K562 (cell line): ENCODE results near the gene BCO2. TPM values are rescaled to one million over a fixed set of nuclear protein-coding genes. Genes with fewer than 3 reads are reported as not detected.

Experiments
- ATAC-seq: fragments of 200-7000 bp; cut with Tn5 transposase; 3 replicates; pipeline ENCODE4 v1.9.1; 2020; ENCODE audit warnings: moderate library complexity
- BruUV-seq: library from RNA; stranded (reverse); fragments of 400-500 nt; replicated peaks from 2 replicates; lab custom pipeline; 2021; lab: Mats Ljungman, UMichigan
- CTCF ChIA-PET: fragments of 300-600 bp; formaldehyde crosslinking; extraction: SDS; loops from one replicate; lab custom pipeline; 2021; ENCODE audit warnings: low intra/inter-chr PET ratio; lab: Yijun Ruan, JAX
- POLR2A ChIA-PET: fragments of 300-600, 350-650 bp; sonication (Branson Sonifier 250); formaldehyde crosslinking; extraction: SDS; loops from one replicate; lab custom pipeline; 2021; ENCODE audit warnings: antibody characterized with exemption, inconsistent platforms; lab: Yijun Ruan, JAX
- DNase-seq, 4 experiments: peaks; one replicate each; pipeline versions ENCODE4 v3.0.0 to v3.0.0-alpha.2; 2011 to 2018; ENCODE audit warnings: low spot score in 3 of 4, mixed read lengths in 3 of 4; ENCODE audit errors: extremely low read depth in 1 of 4
- FAIRE-seq: peaks from 2 replicates; lab custom pipeline; 2011; peaks lifted over from hg19 to GRCh38; lab: Jason Lieb, UNC
- H2AFZ ChIP-seq: 2 replicates; pipeline ENCODE4 v1.6.0; 2011; ENCODE audit warnings: low read depth, low read length, control low read depth, inconsistent platforms
- H3K27ac ChIP-seq: fragments of 200-600 bp; 3 replicates; pipeline ENCODE4 v1.8.0; 2011; ENCODE audit warnings: low read depth, mild to moderate bottlenecking, control low read depth, inconsistent platforms, low read length, moderate library complexity, mixed read lengths; ENCODE audit errors: extremely low read depth
- H3K27me3 ChIP-seq, 2 experiments: fragments of 300-600 bp in 1 of 2; 2 replicates in 1 of 2; 3 replicates in 1 of 2; pipeline versions ENCODE4 v1.6.0 to v1.8.0; 2011; ENCODE audit warnings: inconsistent platforms in 2 of 2, low read length in 2 of 2, mild to moderate bottlenecking in 1 of 2, mixed read lengths in 1 of 2, moderate library complexity in 1 of 2; ENCODE audit not compliant: control insufficient read depth in 2 of 2, insufficient read depth in 2 of 2
- H3K36me3 ChIP-seq: fragments of 300-600 bp; 3 replicates; pipeline ENCODE4 v1.8.0; 2011; ENCODE audit warnings: mild to moderate bottlenecking, low read length, inconsistent platforms; ENCODE audit not compliant: control insufficient read depth, insufficient read depth
- H3K4me1 ChIP-seq, 2 experiments: fragments of 200-600 bp in 1 of 2; replicated peaks in 1 of 2; 2 replicates in 1 of 2; 3 replicates in 1 of 2; pipeline versions ENCODE4 v1.5.1 to v1.8.0; 2011; ENCODE audit warnings: inconsistent platforms in 2 of 2, low read length in 2 of 2, mild to moderate bottlenecking in 1 of 2, mixed read lengths in 1 of 2, moderate library complexity in 1 of 2; ENCODE audit not compliant: control insufficient read depth in 2 of 2, insufficient read depth in 2 of 2
- H3K4me2 ChIP-seq: 2 replicates; pipeline ENCODE4 v1.6.1; 2011; ENCODE audit warnings: low read length, control low read depth, inconsistent platforms, mixed read lengths; ENCODE audit not compliant: insufficient read depth
- H3K4me3 ChIP-seq: fragments of 200-600 bp; sonication (generic), shearing (Covaris generic); 2 replicates; pipeline ENCODE4 v1.5.1; 2016; ENCODE audit warnings: control low read depth, inconsistent platforms
- H3K79me2 ChIP-seq: fragments of 200-600 bp; 3 replicates; pipeline ENCODE4 v1.8.0; 2011; ENCODE audit warnings: low read length, inconsistent platforms; ENCODE audit not compliant: control insufficient read depth, insufficient read depth
- H3K9ac ChIP-seq, 2 experiments: 2 replicates each; pipeline versions ENCODE4 v1.6.0 to v1.6.1; 2011; ENCODE audit warnings: low read depth in 2 of 2, low read length in 2 of 2, control low read depth in 1 of 2, inconsistent platforms in 1 of 2, mild to moderate bottlenecking in 1 of 2, mixed read lengths in 1 of 2; ENCODE audit not compliant: insufficient read depth in 1 of 2
- H3K9me1 ChIP-seq: one replicate; pipeline ENCODE4 v1.6.0; 2011; ENCODE audit warnings: inconsistent platforms, mild to moderate bottlenecking, low read length, moderate library complexity; ENCODE audit not compliant: control insufficient read depth, insufficient read depth
- H3K9me3 ChIP-seq: replicated peaks from 2 replicates; pipeline ENCODE4 v1.5.1; 2011; ENCODE audit warnings: low read depth, low read length, inconsistent platforms; ENCODE audit not compliant: control insufficient read depth, insufficient read depth
- H4K20me1 ChIP-seq: replicated peaks from 2 replicates; pipeline ENCODE4 v1.6.1; 2011; ENCODE audit warnings: low read length, inconsistent platforms, mixed read lengths; ENCODE audit not compliant: control insufficient read depth, insufficient read depth
- HOMEZ ChIP-seq: fragments of 250-450 bp; sonication (Bioruptor Pico); IDR thresholded peaks from 2 replicates; pipeline ENCODE4 v1.4.0; 2020; ENCODE audit warnings: mild to moderate bottlenecking, moderate library complexity
- ILF3 ChIP-seq: fragments of 450-650 bp; IDR thresholded peaks from 2 replicates; pipeline ENCODE4 v1.6.1; 2018; ENCODE audit warnings: antibody characterized with exemption, mild to moderate bottlenecking, moderate library complexity, borderline replicate concordance
- TRIM28 ChIP-seq: fragments of 450-650 bp; IDR thresholded peaks from 2 replicates; pipeline ENCODE4 v1.6.1; 2017
- WGBS: fragments of 100-300 bp; shearing (Covaris generic); methylation state at CpG from one replicate; pipeline ENCODE4 v1.1.6; 2016; ENCODE audit warnings: low coverage, mixed read lengths; ENCODE audit not compliant: insufficient coverage; ENCODE audit errors: missing lambda C conversion rate; 5-methylcytosine and 5-hydroxymethylcytosine counted together
- in situ Hi-C: fragments of 300-500 bp; cut with MboI; formaldehyde crosslinking; loops from 4 replicates; pipeline ENCODE4 v1.15.0; 2018; ENCODE audit warnings: inconsistent platforms, mixed read lengths
- intact Hi-C: fragments of 100-400 bp; cut with micrococcal nuclease; formaldehyde crosslinking; loops from 2 replicates; pipeline ENCODE4 v1.14.2; 2022
- polyA plus RNA-seq, 8 experiments: library from polyadenylated mRNA; depleted of rRNA in 4 of 8; stranded (reverse) in 5 of 8; unstranded in 3 of 8; fragments of >200 nt; fragmentation: Nextera tagmentation in 2 of 8; fragmentation: Illumina TruSeq in 1 of 8; extraction: Ambion mirVana in 2 of 8; extraction: Trizol in 1 of 8; gene quantifications; 2 replicates each; pipeline versions ENCODE4 v1.2.1 to v1.2.3, GENCODE V29; 2011 to 2014; ENCODE audit warnings: inconsistent platforms in 1 of 8, missing spikeins in 1 of 8
- total RNA-seq, 7 experiments: library from RNA; depleted of rRNA in 6 of 7; stranded (reverse); fragments of >200 nt in 6 of 7; fragmentation: Illumina TruSeq in 2 of 7; extraction: Trizol in 2 of 7; gene quantifications; 2 replicates each; pipeline versions ENCODE4 v1.2.1 to v1.2.3, GENCODE V29; 2011 to 2021; ENCODE audit warnings: low replicate concordance in 1 of 7

Gene BCO2
- total and polyA plus RNA-seq, 9 of the 15 experiments (the other 6 are each of a cell fraction or from before 2014, with no cell fraction given), result 0.21 to 1.0 (median 0.47) TPM; not detected in 1

GRCh38 chr11:112150517-112150916, 24.8 kb upstream of the BCO2 start:
- POLR2A ChIA-PET, result no interaction called here
- Histone ChIP-seq H3K79me2 (no peaks in the 10 kb centered on the region), H3K9me1 (no peaks in the 10 kb centered on the region), H3K27me3 (no peaks in the 10 kb centered on the region), H3K9me3 (no peaks in the 10 kb centered on the region), H3K36me3 (no peaks in the 10 kb centered on the region), H3K4me2 (no peak overlapping the region), H3K27ac (no peak overlapping the region), H3K4me3 (no peak overlapping the region)
- no peak for DNase-seq
- no peak for ATAC-seq
- FAIRE-seq, result no peak
- intact Hi-C loops, result no loop called here
- no TSS peak for BruUV-seq
- 45% methylated on average over 5 of the region's 5 CpGs for WGBS
- no peak for TF ChIP-seq TRIM28
- TF ChIP-seq HOMEZ, result no peak
- no peak for TF ChIP-seq ILF3
- TF ChIP-seq, all 486 proteins: peak for 0
- no peaks in the 10 kb centered on the region for H4K20me1 ChIP-seq
- in situ Hi-C loops, result no loop called here
- H3K9ac ChIP-seq, result no peak overlapping the region
- no peaks in the 10 kb centered on the region for H3K4me1 ChIP-seq
- CTCF ChIA-PET, result interaction anchor here (0.6 kb wide), 1 partner anchor 576 kb away, joined by 3 read pairs; no protein-coding TSS in a partner anchor
- no peak overlapping the region for H2AFZ ChIP-seq
